Measurements from ENCODE around the gene PCLO.

DNA sequence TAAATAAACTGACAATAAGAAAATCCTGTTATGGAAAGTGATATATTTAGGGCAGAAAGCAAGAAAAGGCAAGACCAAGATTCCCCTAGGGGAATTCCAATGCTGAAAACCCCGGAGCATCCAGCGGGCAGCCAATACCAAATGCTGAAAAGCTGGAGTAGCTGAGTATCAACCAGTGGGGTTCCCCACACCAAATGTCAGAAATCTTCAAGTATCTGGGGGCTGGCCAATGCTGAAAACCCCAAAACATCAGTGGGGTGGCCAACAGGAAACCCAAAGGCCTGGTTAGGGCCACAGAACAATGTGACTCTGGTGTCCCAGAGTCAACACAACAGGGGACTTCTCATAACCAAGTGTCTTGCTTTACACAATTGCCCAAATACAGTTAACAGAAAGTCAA is 447.3 kb downstream of the PCLO start:
- TF ChIP-seq, protein P1, sequence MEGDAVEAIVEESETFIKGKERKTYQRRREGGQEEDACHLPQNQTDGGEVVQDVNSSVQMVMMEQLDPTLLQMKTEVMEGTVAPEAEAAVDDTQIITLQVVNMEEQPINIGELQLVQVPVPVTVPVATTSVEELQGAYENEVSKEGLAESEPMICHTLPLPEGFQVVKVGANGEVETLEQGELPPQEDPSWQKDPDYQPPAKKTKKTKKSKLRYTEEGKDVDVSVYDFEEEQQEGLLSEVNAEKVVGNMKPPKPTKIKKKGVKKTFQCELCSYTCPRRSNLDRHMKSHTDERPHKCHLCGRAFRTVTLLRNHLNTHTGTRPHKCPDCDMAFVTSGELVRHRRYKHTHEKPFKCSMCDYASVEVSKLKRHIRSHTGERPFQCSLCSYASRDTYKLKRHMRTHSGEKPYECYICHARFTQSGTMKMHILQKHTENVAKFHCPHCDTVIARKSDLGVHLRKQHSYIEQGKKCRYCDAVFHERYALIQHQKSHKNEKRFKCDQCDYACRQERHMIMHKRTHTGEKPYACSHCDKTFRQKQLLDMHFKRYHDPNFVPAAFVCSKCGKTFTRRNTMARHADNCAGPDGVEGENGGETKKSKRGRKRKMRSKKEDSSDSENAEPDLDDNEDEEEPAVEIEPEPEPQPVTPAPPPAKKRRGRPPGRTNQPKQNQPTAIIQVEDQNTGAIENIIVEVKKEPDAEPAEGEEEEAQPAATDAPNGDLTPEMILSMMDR (conservative IDR thresholded peaks at IDR 0.05; ENCODE audit: low read depth, low read length): no peak
- TF ChIP-seq POLR2A (IDR thresholded peaks at IDR 0.05; ENCODE audit: low read depth, low read length) (no peak), BHLHE40 (IDR thresholded peaks at IDR 0.05; ENCODE audit: low read depth, low read length) (no peak), RAD21 (IDR thresholded peaks at IDR 0.05; ENCODE audit: low read length) (no peak)
